ENCODE results near the gene TMEM202. TPM values are rescaled to one million over a fixed set of nuclear protein-coding genes. Genes with fewer than 3 reads are reported as not detected.
"Not testable (repeated sequence)": the region's sequence is repeated elsewhere in the genome, so short reads cannot be mapped to it uniquely, and the experiment has no call there.

The TMEM202 gene
- total and polyA plus RNA-seq, 7 donors = not detected

GRCh38 chr15:72404356-72404755, 6.3 kb downstream of the TMEM202 start:
- Histone ChIP-seq H3K9me3 (no peaks in the 10 kb centered on the region), H3K4me1 (no peaks in the 10 kb centered on the region), H3K27ac (no peak overlapping the region), H3K27me3 (no peaks in the 10 kb centered on the region), H3K4me3 (no peak overlapping the region), H3K36me3 (no peaks in the 10 kb centered on the region)
- intact Hi-C loops (cut with DNase I) = no loop called here
- DNase-seq = no peak
- no peak for TF ChIP-seq EP300 (IDR thresholded peaks at IDR 0.05)
- TF ChIP-seq POLR2AphosphoS5 (IDR thresholded peaks at IDR 0.05) = no peak
- TF ChIP-seq POLR2A (IDR thresholded peaks at IDR 0.05) = no peak
- TF ChIP-seq CTCF (IDR thresholded peaks at IDR 0.05) = no peak
- WGBS, 2 donors = 44 to 58% methylated on average over 3 of the region's 3 CpGs

GRCh38 chr15:72404841-72405240, 6.7 kb downstream of the TMEM202 start:
- H3K27me3 ChIP-seq = no peaks in the 10 kb centered on the region
- no peaks in the 10 kb centered on the region for H3K4me1 ChIP-seq

GRCh38 chr15:72406936-72407335, 8.8 kb downstream of the TMEM202 start:
- H3K9me3 ChIP-seq = peaks cover 0 to 2% (median 0%) of the 10 kb centered on the region in 4 donors
- no peaks in the 10 kb centered on the region for H3K36me3 ChIP-seq
- DNase-seq = no peak
- TF ChIP-seq EP300 (IDR thresholded peaks at IDR 0.05) = no peak
- TF ChIP-seq POLR2A (IDR thresholded peaks at IDR 0.05) = no peak
- TF ChIP-seq POLR2AphosphoS5 (IDR thresholded peaks at IDR 0.05) = no peak
- TF ChIP-seq CTCF (IDR thresholded peaks at IDR 0.05) = no peak
- 83 to 84% methylated on average over 3 of the region's 3 CpGs for WGBS, 2 donors
- H3K4me1 ChIP-seq = no peaks in the 10 kb centered on the region
- intact Hi-C loops (cut with DNase I) = no loop called here
- no peak overlapping the region for H3K4me3 ChIP-seq
- H3K27ac ChIP-seq = no peak overlapping the region
- H3K27me3 ChIP-seq = no peaks in the 10 kb centered on the region

More at GRCh38 chr15:72404841-72405240, 6.7 kb downstream of the TMEM202 start:
- TF ChIP-seq CTCF (IDR thresholded peaks at IDR 0.05) (no peak), POLR2AphosphoS5 (IDR thresholded peaks at IDR 0.05) (no peak), POLR2A (IDR thresholded peaks at IDR 0.05) (no peak), EP300 (IDR thresholded peaks at IDR 0.05) (no peak)
- intact Hi-C loops (cut with DNase I) = no loop called here
- Histone ChIP-seq H3K9me3 (no peaks in the 10 kb centered on the region), H3K4me3 (no peak overlapping the region), H3K27ac (no peak overlapping the region), H3K36me3 (no peaks in the 10 kb centered on the region)
- DNase-seq = no peak

- no peaks in the 10 kb centered on the region for H3K36me3 ChIP-seq
- H3K9me3 ChIP-seq = peaks cover 0 to 2% (median 0%) of the 10 kb centered on the region in 4 donors
- no peaks in the 10 kb centered on the region for H3K4me1 ChIP-seq
- no peaks in the 10 kb centered on the region for H3K27me3 ChIP-seq
- no peak overlapping the region for H3K4me3 ChIP-seq
- intact Hi-C loops (cut with DNase I) = no loop called here
- no peak for DNase-seq
- TF ChIP-seq POLR2A (IDR thresholded peaks at IDR 0.05) = no peak
- no peak for TF ChIP-seq EP300 (IDR thresholded peaks at IDR 0.05)
- no peak for TF ChIP-seq CTCF (IDR thresholded peaks at IDR 0.05)
- TF ChIP-seq POLR2AphosphoS5 (IDR thresholded peaks at IDR 0.05) = no peak
- WGBS, 2 donors = 90 to 91% methylated on average over 5 of the region's 5 CpGs
- no peak overlapping the region for H3K27ac ChIP-seq
Measured at GRCh38 chr15:72411111-72411510, 13.0 kb downstream of the TMEM202 start.

- intact Hi-C loops (cut with DNase I) = no loop called here
- Histone ChIP-seq H3K27ac (no peak overlapping the region), H3K36me3 (no peaks in the 10 kb centered on the region), H3K4me3 (no peak overlapping the region), H3K4me1 (no peaks in the 10 kb centered on the region), H3K9me3 (peaks cover 0 to 2% (median 0%) of the 10 kb centered on the region in 4 donors), H3K27me3 (no peaks in the 10 kb centered on the region)
- no peak for DNase-seq
- WGBS, 2 donors = 24 to 41% methylated on average over 1 of the region's 1 CpG
- no peak for TF ChIP-seq POLR2A (IDR thresholded peaks at IDR 0.05)
- TF ChIP-seq EP300 (IDR thresholded peaks at IDR 0.05) = no peak
- TF ChIP-seq CTCF (IDR thresholded peaks at IDR 0.05) = no peak
- no peak for TF ChIP-seq POLR2AphosphoS5 (IDR thresholded peaks at IDR 0.05)
Measured at GRCh38 chr15:72411544-72411943, 13.4 kb downstream of the TMEM202 start.

- H3K27me3 ChIP-seq; H3K4me3 ChIP-seq; H3K9me3 ChIP-seq; H3K27ac ChIP-seq; DNase-seq; intact Hi-C loops (cut with DNase I); H3K4me1 ChIP-seq; H3K36me3 ChIP-seq: not testable (repeated sequence)
- WGBS, 2 donors = 80 to 83% methylated on average over 3 of the region's 3 CpGs
Measured at GRCh38 chr15:72413337-72413736, 15.2 kb downstream of the TMEM202 start.

Measured in sigmoid colon (tissue), 7 donors.